IMR-90 (cell line): ENCODE data around the gene CHAT. TPM values are rescaled to one million over a fixed set of nuclear protein-coding genes. Genes with fewer than 3 reads are reported as not detected.

Experiments used
- ATAC-seq: fragments of 200-7000 bp; cut with Tn5 transposase; 2 replicates; pipeline ENCODE4 v1.9.1; 2020; ENCODE audit warnings: low read depth, mild to moderate bottlenecking, moderate library complexity
- BruUV-seq: library from RNA; stranded (reverse); fragments of 400-500 nt; replicated peaks from 2 replicates; lab custom pipeline; 2021; lab: Mats Ljungman, UMichigan
- CTCF ChIA-PET: fragments of 300-600 bp; formaldehyde crosslinking; extraction: SDS; loops from one replicate; lab custom pipeline; 2021; ENCODE audit warnings: antibody characterized with exemption; lab: Yijun Ruan, JAX
- POLR2A ChIA-PET: fragments of 300-600 bp; sonication (Branson Sonifier 250); formaldehyde crosslinking; loops from one replicate; lab custom pipeline; 2022; ENCODE audit warnings: antibody characterized with exemption; ENCODE audit not compliant: unreplicated experiment; lab: Charles Lee
- DNase-seq: peaks from one replicate; pipeline ENCODE4 v3.0.0; 2013
- H2AFZ ChIP-seq: replicated peaks from 2 replicates; pipeline ENCODE3; 2013; ENCODE audit warnings: low read length, mild to moderate bottlenecking; ENCODE audit not compliant: poor library complexity
- H2AK5ac ChIP-seq: 2 replicates; pipeline ENCODE4 v1.6.1; 2013; ENCODE audit warnings: low read depth, low read length, inconsistent platforms
- H2AK9ac ChIP-seq: replicated peaks from 2 replicates; pipeline ENCODE3; 2013; ENCODE audit warnings: mild to moderate bottlenecking, low read depth, low read length, moderate library complexity; ENCODE audit not compliant: poor library complexity
- H2BK120ac ChIP-seq: 2 replicates; pipeline ENCODE4 v1.6.1; 2013; ENCODE audit warnings: low read depth, low read length, inconsistent platforms
- H2BK15ac ChIP-seq: 3 replicates; pipeline ENCODE4 v1.6.1; 2013; ENCODE audit warnings: low read depth, low read length, inconsistent platforms
- H2BK20ac ChIP-seq: 2 replicates; pipeline ENCODE4 v1.6.1; 2013; ENCODE audit warnings: low read depth, mild to moderate bottlenecking, inconsistent platforms, low read length, moderate library complexity
- H2BK5ac ChIP-seq: 2 replicates; pipeline ENCODE4 v1.6.1; 2013; ENCODE audit warnings: mild to moderate bottlenecking, low read depth, low read length, inconsistent platforms; ENCODE audit not compliant: poor library complexity, severe bottlenecking
- H3K14ac ChIP-seq: replicated peaks from 2 replicates; pipeline ENCODE4 v1.6.1; 2013; ENCODE audit warnings: low read depth, low read length, inconsistent platforms
- H3K18ac ChIP-seq: 2 replicates; pipeline ENCODE4 v1.6.1; 2013; ENCODE audit warnings: low read depth, low read length, control low read depth
- H3K23ac ChIP-seq: 2 replicates; pipeline ENCODE4 v1.6.1; 2013; ENCODE audit warnings: low read depth, low read length, inconsistent platforms
- H3K27ac ChIP-seq: 2 replicates; pipeline ENCODE4 v1.5.1; 2013; ENCODE audit warnings: mild to moderate bottlenecking, control low read depth, low read length; ENCODE audit not compliant: insufficient read depth
- H3K27me3 ChIP-seq: 2 replicates; pipeline ENCODE4 v1.6.1; 2013; ENCODE audit warnings: low read length; ENCODE audit not compliant: control insufficient read depth, insufficient read depth
- H3K36me3 ChIP-seq: 2 replicates; pipeline ENCODE4 v1.6.1; 2013; ENCODE audit warnings: low read length, mixed read lengths; ENCODE audit not compliant: control insufficient read depth, insufficient read depth
- H3K4ac ChIP-seq: 2 replicates; pipeline ENCODE4 v1.6.1; 2013; ENCODE audit warnings: low read depth, low read length, inconsistent platforms
- H3K4me1 ChIP-seq: 2 replicates; pipeline ENCODE4 v1.6.1; 2013; ENCODE audit warnings: low read length, mixed read lengths; ENCODE audit not compliant: control insufficient read depth, insufficient read depth
- H3K4me2 ChIP-seq: 2 replicates; pipeline ENCODE4 v1.6.1; 2013; ENCODE audit warnings: low read depth, mild to moderate bottlenecking, control low read depth, low read length, moderate library complexity
- H3K4me3 ChIP-seq: 2 replicates; pipeline ENCODE4 v1.5.1; 2013; ENCODE audit warnings: low read depth, mild to moderate bottlenecking, control low read depth, low read length, moderate library complexity; ENCODE audit not compliant: insufficient read depth
- H3K56ac ChIP-seq: 2 replicates; pipeline ENCODE4 v1.6.1; 2013; ENCODE audit warnings: low read length, inconsistent platforms; ENCODE audit not compliant: insufficient read depth; ENCODE audit errors: extremely low read depth
- H3K79me1 ChIP-seq, 2 experiments: 2 replicates each; pipeline ENCODE4 v1.6.1; 2013; ENCODE audit warnings: low read length in 2 of 2, inconsistent platforms in 1 of 2, low read depth in 1 of 2
- H3K9ac ChIP-seq: 2 replicates; pipeline ENCODE4 v1.6.1; 2013; ENCODE audit warnings: low read depth, low read length, control low read depth
- H3K9me1 ChIP-seq: 2 replicates; pipeline ENCODE4 v1.6.1; 2013; ENCODE audit warnings: low read length, inconsistent platforms; ENCODE audit not compliant: insufficient read depth
- H3K9me3 ChIP-seq: 2 replicates; pipeline ENCODE4 v1.6.1; 2013; ENCODE audit warnings: low read length; ENCODE audit not compliant: control insufficient read depth, insufficient read depth
- H4K20me1 ChIP-seq: 2 replicates; pipeline ENCODE4 v1.6.1; 2013; ENCODE audit warnings: low read length, inconsistent platforms; ENCODE audit not compliant: insufficient read depth
- H4K5ac ChIP-seq: 2 replicates; pipeline ENCODE4 v1.6.1; 2013; ENCODE audit warnings: mild to moderate bottlenecking, low read depth, low read length, control low read depth
- H4K8ac ChIP-seq, 2 experiments: 2 replicates each; pipeline ENCODE4 v1.6.1; 2013; ENCODE audit warnings: low read depth in 2 of 2, low read length in 2 of 2, control low read depth in 1 of 2, inconsistent platforms in 1 of 2
- H4K91ac ChIP-seq: 2 replicates; pipeline ENCODE4 v1.6.1; 2013; ENCODE audit warnings: low read depth, low read length, inconsistent platforms; ENCODE audit not compliant: insufficient read depth
- BHLHE40 ChIP-seq: fragments of 150-350 bp; IDR thresholded peaks from 2 replicates; pipeline ENCODE4 v1.6.1; 2016; ENCODE audit warnings: mild to moderate bottlenecking, low read depth, low read length
- CEBPB ChIP-seq: IDR thresholded peaks from 2 replicates; pipeline ENCODE4 v1.6.1; 2012; ENCODE audit warnings: low read depth, low read length, improper control_type of control experiment
- CHD1 ChIP-seq: IDR thresholded peaks from 2 replicates; pipeline ENCODE4 v1.6.1; 2012; ENCODE audit warnings: low read depth, low read length, improper control_type of control experiment
- ELK1 ChIP-seq: fragments of 150-350 bp; IDR thresholded peaks from 2 replicates; pipeline ENCODE4 v1.6.1; 2016; ENCODE audit warnings: low read depth, mild to moderate bottlenecking, low read length, moderate library complexity, borderline replicate concordance
- FOS ChIP-seq: fragments of 150-350 bp; IDR thresholded peaks from 2 replicates; pipeline ENCODE4 v1.6.1; 2016; ENCODE audit warnings: low read depth, low read length
- MAFK ChIP-seq: IDR thresholded peaks from 2 replicates; pipeline ENCODE4 v1.6.1; 2012; ENCODE audit warnings: low read depth, low read length, improper control_type of control experiment
- MAZ ChIP-seq: IDR thresholded peaks from 2 replicates; pipeline ENCODE4 v1.6.1; 2012; ENCODE audit warnings: low read depth, mild to moderate bottlenecking, low read length, improper control_type of control experiment, moderate library complexity, borderline replicate concordance
- NFE2L2 ChIP-seq: fragments of 150-350 bp; IDR thresholded peaks from 2 replicates; pipeline ENCODE4 v1.6.1; 2016; ENCODE audit warnings: low read depth, mild to moderate bottlenecking, low read length
- RAD21 ChIP-seq: IDR thresholded peaks from 2 replicates; pipeline ENCODE4 v1.6.1; 2012; ENCODE audit warnings: low read length, improper control_type of control experiment
- RCOR1 ChIP-seq: IDR thresholded peaks from 2 replicates; pipeline ENCODE4 v1.6.1; 2012; ENCODE audit warnings: mild to moderate bottlenecking, low read length, improper control_type of control experiment; ENCODE audit not compliant: insufficient replicate concordance
- RFX5 ChIP-seq: IDR thresholded peaks from 2 replicates; pipeline ENCODE4 v1.8.0; 2012; ENCODE audit warnings: low read depth, mild to moderate bottlenecking, low read length, moderate library complexity
- USF2 ChIP-seq: fragments of 150-350 bp; IDR thresholded peaks from 2 replicates; pipeline ENCODE4 v1.6.1; 2017; ENCODE audit warnings: mild to moderate bottlenecking, antibody characterized with exemption, low read length, low read depth
- WGBS, 2 experiments: methylation state at CpG; one replicate each; pipeline versions ENCODE4 v1.1.5 to v1.1.7; 2013; ENCODE audit warnings: missing lambda C conversion rate in 2 of 2; ENCODE audit not compliant: insufficient read length in 1 of 2; ENCODE audit errors: extremely low coverage in 2 of 2; 5-methylcytosine and 5-hydroxymethylcytosine counted together
- dilution Hi-C: fragments of 300-500 bp; cut with HindIII; formaldehyde crosslinking; loops from one replicate; pipeline ENCODE4 v1.14.3; 2018; ENCODE audit warnings: low sequenced_read_pairs; ENCODE audit not compliant: unreplicated experiment
- in situ Hi-C: fragments of 300-500 bp; cut with MboI; formaldehyde crosslinking; loops from 3 replicates; pipeline ENCODE4 v1.14.3; 2019; ENCODE audit warnings: low sequenced_read_pairs, inconsistent platforms, mixed read lengths
- intact Hi-C: fragments of 100-400 bp; cut with micrococcal nuclease; formaldehyde crosslinking; loops from 2 replicates; pipeline ENCODE4 v1.10.0; 2022
- polyA plus RNA-seq, 3 experiments: library from polyadenylated mRNA; depleted of rRNA; stranded (reverse); fragments of >200 nt; gene quantifications; 2 replicates each; pipeline ENCODE4 v1.2.3, GENCODE V29; 2012; ENCODE audit warnings: low replicate concordance in 1 of 3
- total RNA-seq: library from RNA; depleted of rRNA; stranded (reverse); fragments of >200 nt; gene quantifications from 2 replicates; pipeline ENCODE4 v1.2.3, GENCODE V29; 2012

CHAT gene
- total and polyA plus RNA-seq, 2 of the 4 experiments (the other 2 are of a cell fraction) = not detected

- TF ChIP-seq MAZ = no peak
- TF ChIP-seq RAD21 = no peak
- TF ChIP-seq MAFK = no peak
- TF ChIP-seq USF2 = no peak
- no peak for TF ChIP-seq BHLHE40
- no peak for TF ChIP-seq NFE2L2
Observed at GRCh38 chr10:49598986-49599385, 14.9 kb upstream of the CHAT start (continued).

GRCh38 chr10:49599546-49599945, 14.3 kb upstream of the CHAT start:
- Histone ChIP-seq H3K4ac (no peak overlapping the region), H3K14ac (no peak overlapping the region), H4K20me1 (no peaks in the 10 kb centered on the region), H3K79me1 (no peaks in the 10 kb centered on the region), H2AK5ac (no peak overlapping the region), H2BK120ac (no peak overlapping the region), H3K27me3 (peaks cover 25% of the 10 kb centered on the region; the same call in 1 of the 2 replicates), H3K36me3 (no peaks in the 10 kb centered on the region), H4K8ac (no peak overlapping the region), H3K23ac (no peak overlapping the region), H4K91ac (no peak overlapping the region), H3K9me3 (no peaks in the 10 kb centered on the region), H3K56ac (no peak overlapping the region), H2AK9ac (no peak overlapping the region), H4K5ac (no peak overlapping the region), H2AFZ (no peak overlapping the region), H2BK20ac (no peak overlapping the region), H2BK5ac (no peak overlapping the region), H3K4me3 (no peak overlapping the region), H3K4me1 (peaks cover 2% of the 10 kb centered on the region; the same call in 1 of the 2 replicates), H3K4me2 (no peak overlapping the region), H2BK15ac (no peak overlapping the region), H3K9ac (no peak overlapping the region), H3K9me1 (no peaks in the 10 kb centered on the region; the same call in 1 of the 2 replicates), H3K27ac (no peak overlapping the region), H3K18ac (no peak overlapping the region)
- ChIA-PET CTCF (interaction anchor here (0.6 kb wide), 1 partner anchor 484 kb away, joined by 3 read pairs; no protein-coding TSS in a partner anchor), POLR2A (no interaction called here)
- intact Hi-C loops (loop anchor here (10.0 kb wide), 2 partner anchors 345 to 465 kb away; partner anchors contain the start of genes PARG, TIMM23B and WASHC2A), in situ Hi-C loops (loop anchor here (10.0 kb wide), 2 partner anchors 315 to 615 kb away; no protein-coding TSS in a partner anchor), dilution Hi-C loops (no loop called here)
- WGBS, 2 experiments = 39% methylated on average over 2 of the region's 3 CpGs; no CpG with 5 or more reads in 1 of the 2 experiments
- DNase-seq (no peak), ATAC-seq (no peak)
- BruUV-seq = no TSS peak
- TF ChIP-seq MAZ (no peak), RFX5 (no peak), ELK1 (no peak), NFE2L2 (no peak), CEBPB (no peak), CHD1 (no peak), RAD21 (no peak), MAFK (no peak), RCOR1 (no peak), USF2 (no peak), FOS (no peak)
